Panc1 (cell line): ENCODE measurements around the gene PPP1R27.

Source experiments
- CTCF ChIP-seq: fragments of 450-650 bp; IDR thresholded peaks from 2 replicates; pipeline ENCODE4 v1.5.1; 2017; ENCODE audit warnings: mild to moderate bottlenecking
- POLR2AphosphoS5 ChIP-seq: IDR thresholded peaks from 2 replicates; pipeline ENCODE4 v1.6.1; 2012; ENCODE audit warnings: mild to moderate bottlenecking, low read depth, low read length, moderate library complexity
- REST ChIP-seq, 2 experiments: IDR thresholded peaks; 2 replicates each; pipeline ENCODE4 v1.6.1; 2011 to 2012; ENCODE audit warnings: low read depth in 2 of 2, control low read depth in 1 of 2, low read length in 1 of 2, mild to moderate bottlenecking in 1 of 2, moderate library complexity in 1 of 2; ENCODE audit not compliant: insufficient read depth in 1 of 2

- TF ChIP-seq POLR2AphosphoS5 = no peak
- no peak for TF ChIP-seq REST (IDR thresholded peaks at IDR 0.05; ENCODE audit: insufficient read depth in 1 of 2, low read depth in 2 of 2, low read length in 1 of 2)
- no peak for TF ChIP-seq CTCF
Observed at GRCh38 chr17:81812571-81813370, 22.1 kb downstream of the PPP1R27 start.
